Neural cell (in vitro differentiated cells): ENCODE measurements around the gene ZNRF1.

Experiments used
- EP300 ChIP-seq: fragments of 450-650 bp; conservative IDR thresholded peaks from 2 replicates; pipeline ENCODE4 v1.6.1; 2014; ENCODE audit warnings: antibody characterized with exemption, mild to moderate bottlenecking, moderate library complexity; ENCODE audit not compliant: poor library complexity, severe bottlenecking
- EZH2 ChIP-seq: fragments of 200-600, 300-800 bp; shearing (Covaris generic), sonication (generic); IDR thresholded peaks from 2 replicates; pipeline ENCODE4 v1.6.1; 2014; ENCODE audit warnings: antibody characterized with exemption, low read length, borderline replicate concordance, mild to moderate bottlenecking; ENCODE audit not compliant: insufficient read depth, poor library complexity, severe bottlenecking
- POLR2AphosphoS5 ChIP-seq: IDR thresholded peaks from 2 replicates; pipeline ENCODE4 v1.6.1; 2012
- RAD21 ChIP-seq: fragments of 450-650 bp; conservative IDR thresholded peaks from 2 replicates; pipeline ENCODE4 v1.6.1; 2014; ENCODE audit warnings: antibody characterized with exemption, mild to moderate bottlenecking, moderate library complexity
- SMC3 ChIP-seq: fragments of 450-650 bp; conservative IDR thresholded peaks from 2 replicates; pipeline ENCODE4 v1.6.1; 2014; ENCODE audit warnings: antibody characterized with exemption, mild to moderate bottlenecking, moderate library complexity; ENCODE audit not compliant: poor library complexity
- TAF1 ChIP-seq: IDR thresholded peaks from 2 replicates; pipeline ENCODE4 v1.6.1; 2012; ENCODE audit warnings: low read depth
- TF ChIP-seq, protein P1 (sequence below): fragments of 450-650 bp; IDR thresholded peaks from 2 replicates; pipeline ENCODE4 v1.5.1; 2014; ENCODE audit warnings: antibody characterized with exemption, mild to moderate bottlenecking, moderate library complexity; ENCODE audit not compliant: poor library complexity, severe bottlenecking
- TF ChIP-seq, protein P2 (sequence below): IDR thresholded peaks from 2 replicates; pipeline ENCODE4 v1.6.1; 2012; ENCODE audit warnings: borderline replicate concordance

DNA sequence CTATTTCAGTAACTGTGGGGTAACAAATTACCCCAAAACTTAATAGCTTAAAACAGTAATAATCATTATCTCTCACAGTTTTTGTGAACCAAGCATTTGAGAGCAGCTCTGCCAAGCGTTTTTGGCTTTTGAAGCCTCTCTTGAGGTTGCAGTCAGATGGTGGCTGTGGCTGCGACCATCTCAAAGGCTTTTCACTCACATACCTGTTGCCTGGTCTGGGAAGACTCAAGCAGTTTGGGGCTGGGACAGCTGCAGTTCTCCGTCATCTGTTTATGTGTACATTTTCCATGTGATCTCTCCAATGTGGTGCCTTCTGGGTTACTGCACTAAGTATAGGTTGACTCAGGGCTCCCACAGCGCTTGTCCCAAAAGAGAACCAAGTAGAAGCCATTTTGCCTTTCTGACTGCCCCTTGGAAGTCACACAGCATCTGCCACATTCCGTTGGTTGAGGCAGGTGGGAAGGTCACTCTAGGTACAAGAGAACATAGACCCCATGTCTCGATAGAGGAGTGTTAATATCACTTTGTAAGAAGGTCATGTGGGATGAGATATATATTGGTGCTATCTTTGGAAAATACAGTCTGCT is 68.1 kb downstream of the ZNRF1 start:
- TF ChIP-seq, protein P1, sequence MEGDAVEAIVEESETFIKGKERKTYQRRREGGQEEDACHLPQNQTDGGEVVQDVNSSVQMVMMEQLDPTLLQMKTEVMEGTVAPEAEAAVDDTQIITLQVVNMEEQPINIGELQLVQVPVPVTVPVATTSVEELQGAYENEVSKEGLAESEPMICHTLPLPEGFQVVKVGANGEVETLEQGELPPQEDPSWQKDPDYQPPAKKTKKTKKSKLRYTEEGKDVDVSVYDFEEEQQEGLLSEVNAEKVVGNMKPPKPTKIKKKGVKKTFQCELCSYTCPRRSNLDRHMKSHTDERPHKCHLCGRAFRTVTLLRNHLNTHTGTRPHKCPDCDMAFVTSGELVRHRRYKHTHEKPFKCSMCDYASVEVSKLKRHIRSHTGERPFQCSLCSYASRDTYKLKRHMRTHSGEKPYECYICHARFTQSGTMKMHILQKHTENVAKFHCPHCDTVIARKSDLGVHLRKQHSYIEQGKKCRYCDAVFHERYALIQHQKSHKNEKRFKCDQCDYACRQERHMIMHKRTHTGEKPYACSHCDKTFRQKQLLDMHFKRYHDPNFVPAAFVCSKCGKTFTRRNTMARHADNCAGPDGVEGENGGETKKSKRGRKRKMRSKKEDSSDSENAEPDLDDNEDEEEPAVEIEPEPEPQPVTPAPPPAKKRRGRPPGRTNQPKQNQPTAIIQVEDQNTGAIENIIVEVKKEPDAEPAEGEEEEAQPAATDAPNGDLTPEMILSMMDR: no peak
- TF ChIP-seq, protein P2, sequence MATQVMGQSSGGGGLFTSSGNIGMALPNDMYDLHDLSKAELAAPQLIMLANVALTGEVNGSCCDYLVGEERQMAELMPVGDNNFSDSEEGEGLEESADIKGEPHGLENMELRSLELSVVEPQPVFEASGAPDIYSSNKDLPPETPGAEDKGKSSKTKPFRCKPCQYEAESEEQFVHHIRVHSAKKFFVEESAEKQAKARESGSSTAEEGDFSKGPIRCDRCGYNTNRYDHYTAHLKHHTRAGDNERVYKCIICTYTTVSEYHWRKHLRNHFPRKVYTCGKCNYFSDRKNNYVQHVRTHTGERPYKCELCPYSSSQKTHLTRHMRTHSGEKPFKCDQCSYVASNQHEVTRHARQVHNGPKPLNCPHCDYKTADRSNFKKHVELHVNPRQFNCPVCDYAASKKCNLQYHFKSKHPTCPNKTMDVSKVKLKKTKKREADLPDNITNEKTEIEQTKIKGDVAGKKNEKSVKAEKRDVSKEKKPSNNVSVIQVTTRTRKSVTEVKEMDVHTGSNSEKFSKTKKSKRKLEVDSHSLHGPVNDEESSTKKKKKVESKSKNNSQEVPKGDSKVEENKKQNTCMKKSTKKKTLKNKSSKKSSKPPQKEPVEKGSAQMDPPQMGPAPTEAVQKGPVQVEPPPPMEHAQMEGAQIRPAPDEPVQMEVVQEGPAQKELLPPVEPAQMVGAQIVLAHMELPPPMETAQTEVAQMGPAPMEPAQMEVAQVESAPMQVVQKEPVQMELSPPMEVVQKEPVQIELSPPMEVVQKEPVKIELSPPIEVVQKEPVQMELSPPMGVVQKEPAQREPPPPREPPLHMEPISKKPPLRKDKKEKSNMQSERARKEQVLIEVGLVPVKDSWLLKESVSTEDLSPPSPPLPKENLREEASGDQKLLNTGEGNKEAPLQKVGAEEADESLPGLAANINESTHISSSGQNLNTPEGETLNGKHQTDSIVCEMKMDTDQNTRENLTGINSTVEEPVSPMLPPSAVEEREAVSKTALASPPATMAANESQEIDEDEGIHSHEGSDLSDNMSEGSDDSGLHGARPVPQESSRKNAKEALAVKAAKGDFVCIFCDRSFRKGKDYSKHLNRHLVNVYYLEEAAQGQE: no peak
- no peak for TF ChIP-seq EP300
- no peak for TF ChIP-seq EZH2
- TF ChIP-seq RAD21: no peak
- TF ChIP-seq TAF1: no peak
- no peak for TF ChIP-seq POLR2AphosphoS5
- no peak for TF ChIP-seq SMC3
